ENCODE data around the gene ACER1. TPM values are rescaled to one million over a fixed set of nuclear protein-coding genes. Genes with fewer than 3 reads are reported as not detected.

The ACER1 gene
- total RNA-seq, 1 donor from 2014 or later, result not detected

DNA sequence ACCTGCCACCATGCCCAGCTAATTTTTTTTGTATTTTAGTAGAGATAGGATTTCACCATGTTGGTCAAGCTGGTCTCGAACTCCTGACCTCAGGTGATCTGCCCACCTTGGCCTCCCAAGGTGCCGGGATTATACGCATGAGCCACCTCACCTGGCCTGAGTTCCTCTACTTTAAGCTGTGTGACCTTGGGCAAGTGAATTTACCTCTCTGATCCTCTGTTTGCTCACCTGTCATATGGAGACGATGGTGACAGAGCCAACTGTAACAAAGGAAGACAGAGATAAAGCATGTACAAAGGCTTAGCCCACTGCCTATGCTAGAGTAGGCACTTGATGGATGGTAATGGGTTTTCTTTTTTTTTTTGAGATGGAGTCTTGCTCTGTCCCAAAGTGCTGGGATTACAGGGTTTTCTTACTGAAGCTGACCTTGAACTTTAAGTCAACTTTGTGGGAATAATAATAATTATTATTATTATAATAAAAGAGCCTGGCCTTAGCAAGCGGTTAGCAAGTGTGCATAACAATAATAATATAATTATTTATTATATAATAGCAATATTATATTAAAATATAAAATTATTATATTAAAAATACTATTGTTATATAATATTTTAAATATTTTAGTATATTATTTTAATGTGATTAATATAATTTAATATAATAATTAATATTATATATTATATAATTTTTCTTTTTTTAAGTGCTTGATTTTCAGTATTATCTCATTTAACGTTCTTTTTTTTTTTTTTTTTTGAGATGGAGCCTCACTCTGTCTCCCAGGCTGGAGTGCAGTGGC, 1.3 kb upstream of the ACER1 start:
- Mint-ChIP-seq H3K27ac (no peak overlapping the region), H3K4me3 (no peak overlapping the region), H3K4me1 (no peaks in the 10 kb centered on the region), H3K9me3 (no peaks in the 10 kb centered on the region), H3K27me3 (ENCODE audit: low read depth) (no peaks in the 10 kb centered on the region), H3K36me3 (no peaks in the 10 kb centered on the region)
- no peak for TF ChIP-seq CTCF (IDR thresholded peaks at IDR 0.05; ENCODE audit: unreplicated experiment)
- DNase-seq (ENCODE audit: low spot score in 2 of 2, unreplicated experiment in 2 of 2), result no peak

GRCh38 chr19:6326815-6327214, 6.6 kb downstream of the ACER1 start:
- no peaks in the 10 kb centered on the region for H3K4me1 Mint-ChIP-seq
- H3K36me3 Mint-ChIP-seq, result no peaks in the 10 kb centered on the region
- H3K27ac Mint-ChIP-seq, result no peak overlapping the region
- no peaks in the 10 kb centered on the region for H3K27me3 Mint-ChIP-seq (ENCODE audit: low read depth)
- H3K9me3 Mint-ChIP-seq, result peaks cover 5% of the 10 kb centered on the region
- DNase-seq (ENCODE audit: low spot score in 2 of 2, unreplicated experiment in 2 of 2), result no peak
- TF ChIP-seq CTCF (IDR thresholded peaks at IDR 0.05; ENCODE audit: unreplicated experiment), result no peak
- H3K4me3 Mint-ChIP-seq, result no peak overlapping the region

DNA sequence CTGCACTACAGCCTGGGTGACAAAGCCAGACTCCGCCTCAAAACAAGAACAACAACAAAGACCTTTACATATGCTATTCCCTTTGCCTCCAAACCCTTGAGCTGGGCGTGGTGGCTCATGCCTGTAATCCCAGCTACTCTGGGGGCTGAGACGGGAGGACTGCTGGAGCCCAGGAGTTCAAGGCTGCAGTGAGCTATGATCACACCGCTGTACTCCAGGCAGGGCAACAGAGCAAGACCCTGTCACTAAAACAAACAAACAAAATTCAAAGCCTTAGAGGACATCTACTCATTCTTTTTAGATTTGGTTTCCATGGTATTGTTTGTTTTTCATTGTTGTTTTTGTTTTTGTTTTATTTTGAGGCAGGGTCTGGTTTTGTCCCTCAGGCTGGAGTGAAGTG, 7.8 kb downstream of the ACER1 start:
- Mint-ChIP-seq H3K27me3 (ENCODE audit: low read depth) (no peaks in the 10 kb centered on the region), H3K36me3 (no peaks in the 10 kb centered on the region), H3K9me3 (peaks cover 5% of the 10 kb centered on the region), H3K4me1 (no peaks in the 10 kb centered on the region), H3K4me3 (no peak overlapping the region), H3K27ac (no peak overlapping the region)
- DNase-seq (ENCODE audit: low spot score in 2 of 2, unreplicated experiment in 2 of 2), result no peak
- no peak for TF ChIP-seq CTCF (IDR thresholded peaks at IDR 0.05; ENCODE audit: unreplicated experiment)

GRCh38 chr19:6324757-6325156, 8.7 kb downstream of the ACER1 start:
- H3K27me3 Mint-ChIP-seq (ENCODE audit: low read depth), result no peaks in the 10 kb centered on the region
- H3K36me3 Mint-ChIP-seq, result no peaks in the 10 kb centered on the region
- H3K27ac Mint-ChIP-seq, result no peak overlapping the region
- H3K4me3 Mint-ChIP-seq, result no peak overlapping the region
- H3K9me3 Mint-ChIP-seq, result peaks cover 5% of the 10 kb centered on the region
- TF ChIP-seq CTCF (IDR thresholded peaks at IDR 0.05; ENCODE audit: unreplicated experiment), result no peak
- DNase-seq (ENCODE audit: low spot score in 2 of 2, unreplicated experiment in 2 of 2), result no peak
- no peaks in the 10 kb centered on the region for H3K4me1 Mint-ChIP-seq

- Mint-ChIP-seq H3K4me1 (no peaks in the 10 kb centered on the region), H3K9me3 (peaks cover 5% of the 10 kb centered on the region), H3K27me3 (ENCODE audit: low read depth) (no peaks in the 10 kb centered on the region), H3K4me3 (no peak overlapping the region), H3K27ac (no peak overlapping the region), H3K36me3 (no peaks in the 10 kb centered on the region)
- TF ChIP-seq CTCF (IDR thresholded peaks at IDR 0.05; ENCODE audit: unreplicated experiment), result no peak
- no peak for DNase-seq (ENCODE audit: low spot score in 2 of 2, unreplicated experiment in 2 of 2)
Measured at GRCh38 chr19:6322284-6322683, 11.1 kb downstream of the ACER1 start.

Data from mesothelial cell of epicardium (in vitro differentiated cells).